Stimulated activated naive CD8-positive, alpha-beta T cell treated with anti-CD3 and anti-CD28 coated beads, Interleukin-15, Interleukin-2, amounts not matched to agents 100 U/mL and 50 U/mL, for 24 hours (primary cell): Measurements from ENCODE around the gene LRG1.

Experiments
- ATAC-seq: fragments of 150-1000 bp; cut with Tn5 transposase; one replicate; pipeline ENCODE4 v1.10.0; 2021
- DNase-seq: peaks from one replicate; pipeline ENCODE4 v3.0.0; 2021

LRG1 gene

GRCh38 chr19:4511300-4512054 lies 28.4 kb downstream of the LRG1 start:
- no peak for ATAC-seq
- no peak for DNase-seq

- DNase-seq = no peak
- ATAC-seq = no peak
Observed at GRCh38 chr19:4510435-4511255, 29.2 kb downstream of the LRG1 start.

GRCh38 chr19:4508698-4509097 lies 31.1 kb downstream of the LRG1 start:
- no peak for ATAC-seq
- no peak for DNase-seq

- DNase-seq = no peak
- ATAC-seq = no peak
Observed at GRCh38 chr19:4507804-4508203, 32.0 kb downstream of the LRG1 start.

- no peak for DNase-seq
- no peak for ATAC-seq
Observed at GRCh38 chr19:4507150-4507452, 32.7 kb downstream of the LRG1 start.

GRCh38 chr19:4506449-4507149 lies 33.2 kb downstream of the LRG1 start:
- ATAC-seq (peak; percentile 55), DNase-seq (peak; percentile 30)

DNA sequence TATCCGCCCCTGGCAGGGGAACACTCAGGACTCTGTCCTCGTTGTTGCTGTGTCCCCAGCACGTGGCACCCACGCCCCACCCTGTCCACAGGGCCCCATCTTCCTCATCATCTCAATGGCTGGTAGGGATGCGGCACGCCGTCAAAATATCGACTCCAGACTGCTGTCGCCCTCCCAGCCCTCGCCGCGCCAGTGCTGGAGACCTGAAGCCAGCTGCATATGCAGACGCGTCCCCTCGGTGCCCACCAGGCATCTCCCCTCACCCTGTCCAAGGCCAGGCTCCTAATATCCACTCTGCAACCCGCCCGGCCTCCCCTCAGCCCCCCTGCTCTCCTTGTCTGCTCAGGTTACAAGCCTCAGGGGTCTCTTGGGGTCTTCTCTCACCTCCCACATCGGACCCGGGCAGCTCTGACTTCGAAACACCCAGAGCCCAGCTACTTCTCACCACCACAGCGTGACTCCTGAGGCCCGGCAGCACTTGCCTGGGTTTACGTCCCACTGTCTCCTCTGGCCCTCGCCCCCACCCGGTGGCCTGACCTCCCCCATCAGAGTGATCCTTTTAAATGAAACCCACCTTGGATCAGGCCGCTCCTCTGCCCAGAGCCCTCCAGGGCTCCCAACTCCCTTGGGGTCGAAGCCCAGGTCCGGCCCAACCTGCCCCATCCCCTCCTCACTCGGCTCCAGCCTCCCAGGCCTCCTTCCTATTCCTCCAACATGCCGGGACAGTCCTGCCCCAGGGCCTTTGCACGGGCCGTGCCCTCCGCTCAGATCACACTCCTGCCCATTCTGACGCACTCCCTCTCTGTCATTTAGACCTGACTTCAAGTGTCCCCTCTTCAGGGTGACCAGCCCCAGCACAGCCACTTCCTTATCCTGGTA lies 34.0 kb downstream of the LRG1 start:
- ATAC-seq = peak; percentile 15
- DNase-seq = no peak

- ATAC-seq = no peak
Observed at GRCh38 chr19:4504891-4505569, 34.8 kb downstream of the LRG1 start.

DNA sequence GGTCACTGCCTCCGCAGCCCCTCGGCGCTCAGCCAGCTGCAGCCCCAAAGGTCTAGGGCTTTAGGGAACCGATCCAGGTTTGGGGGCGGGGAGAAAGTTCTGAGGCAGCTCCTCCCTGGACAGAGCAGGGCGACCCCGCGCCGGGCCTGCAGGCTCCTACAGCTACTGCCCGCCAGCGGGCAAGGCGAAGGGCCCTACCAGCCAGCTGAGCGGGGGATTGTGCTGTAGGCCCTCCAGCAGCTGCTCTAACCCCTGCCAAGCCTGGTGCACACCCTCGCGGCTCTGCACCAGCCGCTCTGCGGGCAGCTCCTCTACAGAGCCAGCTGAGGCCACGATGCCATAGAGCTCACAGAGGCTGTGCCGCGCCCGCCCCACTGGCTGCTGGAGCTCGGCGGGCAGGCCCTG lies 35.5 kb downstream of the LRG1 start:
- ATAC-seq (no peak), DNase-seq (no peak)

More at GRCh38 chr19:4504891-4505569, 34.8 kb downstream of the LRG1 start:
- peak; percentile 16 for DNase-seq

- DNase-seq (no peak), ATAC-seq (no peak)
Observed at GRCh38 chr19:4503825-4504170, 36.0 kb downstream of the LRG1 start.

DNA sequence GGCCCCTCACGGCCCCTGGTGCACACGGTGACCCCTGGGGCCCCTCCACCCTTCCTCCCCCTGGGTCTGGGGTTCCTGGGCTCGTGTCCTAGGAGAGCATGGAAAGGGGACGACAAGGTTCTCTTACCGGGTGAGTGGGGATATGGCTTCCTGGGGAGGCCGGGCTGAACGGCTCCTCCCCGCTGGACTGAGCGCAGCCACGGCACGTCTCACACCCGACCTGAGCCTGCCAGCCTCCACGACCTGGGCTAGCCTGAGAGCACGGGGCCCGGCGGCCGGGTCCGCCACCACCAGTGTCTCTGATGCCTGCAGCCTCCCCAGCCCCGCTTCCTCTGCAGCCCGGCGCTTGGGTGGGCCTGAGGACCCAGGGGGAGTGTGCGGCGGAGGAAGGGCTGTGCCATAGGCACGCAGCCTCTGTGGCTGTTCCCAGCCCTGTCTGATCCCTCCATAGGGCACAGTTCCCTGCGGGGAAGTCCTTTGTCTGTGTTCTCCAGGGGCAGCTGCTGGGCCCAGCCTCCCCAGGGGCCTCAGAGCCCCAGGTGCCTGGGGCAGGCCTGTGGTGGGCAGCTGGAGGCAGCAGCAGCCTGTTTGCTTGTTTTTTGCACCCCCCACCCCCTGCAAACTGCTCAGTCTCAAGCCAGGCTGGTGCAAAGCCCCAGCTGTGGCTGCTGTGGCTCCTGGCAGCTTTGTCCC lies 36.6 kb downstream of the LRG1 start:
- DNase-seq (no peak), ATAC-seq (no peak)

- DNase-seq (no peak), ATAC-seq (no peak)
Observed at GRCh38 chr19:4502282-4503131, 37.3 kb downstream of the LRG1 start.

DNA sequence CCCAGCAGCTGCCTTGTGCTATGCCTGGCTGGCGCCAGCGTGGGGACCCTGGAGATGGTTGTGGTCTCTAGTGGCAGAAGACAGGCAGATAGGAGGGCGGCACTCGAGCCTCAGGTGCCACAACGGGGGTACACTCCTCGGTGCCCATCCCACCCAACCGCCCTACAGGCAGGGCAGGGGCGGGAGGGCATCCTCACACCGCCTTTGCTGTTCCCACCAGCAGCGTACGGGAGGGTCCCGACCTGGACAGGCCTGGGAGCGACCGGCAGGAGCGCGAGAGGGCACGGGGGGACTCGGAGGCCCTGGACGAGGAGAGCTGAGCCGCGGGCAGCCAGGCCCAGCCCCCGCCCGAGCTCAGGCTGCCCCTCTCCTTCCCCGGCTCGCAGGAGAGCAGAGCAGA lies 38.1 kb downstream of the LRG1 start:
- DNase-seq (no peak), ATAC-seq (no peak)

GRCh38 chr19:4500841-4501591 lies 38.8 kb downstream of the LRG1 start:
- DNase-seq (no peak), ATAC-seq (no peak)

DNA sequence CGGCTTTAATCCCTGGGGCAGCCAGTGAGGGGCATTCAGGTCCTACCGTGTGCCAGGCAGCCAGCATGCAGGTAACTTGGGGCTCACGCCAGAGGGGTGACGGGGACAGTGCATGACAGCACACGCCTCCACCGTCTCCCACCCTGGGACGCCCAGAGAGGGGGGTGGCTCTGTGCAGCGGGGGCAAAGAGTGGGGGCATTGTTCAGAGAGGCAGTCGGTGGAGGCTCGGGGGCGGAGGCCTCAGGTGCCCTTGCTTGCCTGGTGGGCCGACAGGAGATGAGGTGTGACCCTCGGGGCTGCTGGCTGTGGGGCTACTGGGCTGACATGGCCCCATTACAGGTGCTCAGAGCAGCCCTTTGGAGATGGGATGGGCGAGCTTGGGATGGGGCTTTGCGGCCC lies 40.0 kb downstream of the LRG1 start:
- DNase-seq = no peak
- no peak for ATAC-seq

GRCh38 chr19:4499318-4499717 lies 40.5 kb downstream of the LRG1 start:
- no peak for ATAC-seq
- DNase-seq = no peak

GRCh38 chr19:4498694-4499093 lies 41.1 kb downstream of the LRG1 start:
- DNase-seq (no peak), ATAC-seq (no peak)

GRCh38 chr19:4497770-4498389 lies 42.0 kb downstream of the LRG1 start:
- no peak for ATAC-seq
- DNase-seq = no peak

DNA sequence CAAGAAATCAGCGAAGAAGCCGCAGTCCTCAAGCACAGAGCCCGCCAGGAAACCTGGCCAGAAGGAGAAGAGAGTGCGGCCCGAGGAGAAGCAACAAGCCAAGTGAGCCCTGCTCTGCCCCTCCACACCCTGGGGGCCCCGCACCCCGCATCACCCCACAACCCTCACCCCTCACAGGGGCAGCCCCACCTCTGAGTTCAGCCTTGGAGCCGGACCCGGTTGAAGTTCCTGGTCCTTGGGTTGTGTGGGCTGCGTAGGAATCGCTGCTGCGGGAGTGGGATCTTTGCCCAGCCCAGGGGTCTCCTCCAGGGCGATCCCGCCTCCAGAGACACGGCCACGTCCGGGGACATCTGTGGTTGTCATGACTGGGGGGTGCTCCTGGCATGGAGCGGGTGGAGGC lies 43.5 kb downstream of the LRG1 start:
- ATAC-seq (no peak), DNase-seq (no peak)
